ENCODE results near the gene CDK11B.

- TF ChIP-seq, protein P1, sequence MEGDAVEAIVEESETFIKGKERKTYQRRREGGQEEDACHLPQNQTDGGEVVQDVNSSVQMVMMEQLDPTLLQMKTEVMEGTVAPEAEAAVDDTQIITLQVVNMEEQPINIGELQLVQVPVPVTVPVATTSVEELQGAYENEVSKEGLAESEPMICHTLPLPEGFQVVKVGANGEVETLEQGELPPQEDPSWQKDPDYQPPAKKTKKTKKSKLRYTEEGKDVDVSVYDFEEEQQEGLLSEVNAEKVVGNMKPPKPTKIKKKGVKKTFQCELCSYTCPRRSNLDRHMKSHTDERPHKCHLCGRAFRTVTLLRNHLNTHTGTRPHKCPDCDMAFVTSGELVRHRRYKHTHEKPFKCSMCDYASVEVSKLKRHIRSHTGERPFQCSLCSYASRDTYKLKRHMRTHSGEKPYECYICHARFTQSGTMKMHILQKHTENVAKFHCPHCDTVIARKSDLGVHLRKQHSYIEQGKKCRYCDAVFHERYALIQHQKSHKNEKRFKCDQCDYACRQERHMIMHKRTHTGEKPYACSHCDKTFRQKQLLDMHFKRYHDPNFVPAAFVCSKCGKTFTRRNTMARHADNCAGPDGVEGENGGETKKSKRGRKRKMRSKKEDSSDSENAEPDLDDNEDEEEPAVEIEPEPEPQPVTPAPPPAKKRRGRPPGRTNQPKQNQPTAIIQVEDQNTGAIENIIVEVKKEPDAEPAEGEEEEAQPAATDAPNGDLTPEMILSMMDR (IDR thresholded peaks at IDR 0.05): no peak
- no peak for TF ChIP-seq POLR2A (IDR thresholded peaks at IDR 0.05)
Measured at GRCh38 chr1:1616838-1617237, 42.0 kb downstream of the CDK11B start.

Measured in heart left ventricle (tissue), 13 donors.